Chondrocyte (in vitro differentiated cells): ENCODE results near the gene TRAPPC10. TPM values are rescaled to one million over a fixed set of nuclear protein-coding genes. Genes with fewer than 3 reads are reported as not detected.

ENCODE experiments used
- DNase-seq: peaks from one replicate; pipeline ENCODE4 v3.0.0; 2021; ENCODE audit warnings: mixed read lengths, low spot score
- H3K27ac Mint-ChIP-seq: one replicate; pipeline ENCODE4 v1.8.0; 2021; ENCODE audit warnings: mild to moderate bottlenecking, moderate library complexity, mixed read lengths; ENCODE audit not compliant: unreplicated experiment
- H3K27me3 Mint-ChIP-seq: 2 replicates; pipeline ENCODE4 v1.8.0; 2021; ENCODE audit warnings: low read depth, mixed read lengths
- H3K36me3 Mint-ChIP-seq: 2 replicates; pipeline ENCODE4 v1.8.0; 2021; ENCODE audit warnings: low read depth, mixed read lengths
- H3K4me1 Mint-ChIP-seq: 2 replicates; pipeline ENCODE4 v1.8.0; 2021; ENCODE audit warnings: low read depth, mild to moderate bottlenecking, mixed read lengths
- H3K4me3 Mint-ChIP-seq: one replicate; pipeline ENCODE4 v1.8.0; 2021; ENCODE audit warnings: mild to moderate bottlenecking, moderate library complexity, mixed read lengths; ENCODE audit not compliant: unreplicated experiment
- H3K9me3 Mint-ChIP-seq: 2 replicates; pipeline ENCODE4 v1.8.0; 2021; ENCODE audit warnings: low read depth, mixed read lengths
- total RNA-seq: library from RNA; stranded (reverse); gene quantifications from 3 replicates; pipeline ENCODE4 v1.2.1, GENCODE V29; 2021
- TF ChIP-seq, protein P1 (sequence below): fragments of 200-600 bp; sonication (generic); IDR thresholded peaks from 2 replicates; pipeline ENCODE4 v1.5.0; 2021; ENCODE audit warnings: antibody characterized with exemption, mild to moderate bottlenecking, moderate library complexity

TRAPPC10 gene
- total RNA-seq, 1 donor from 2014 or later: 31.0 TPM

DNA sequence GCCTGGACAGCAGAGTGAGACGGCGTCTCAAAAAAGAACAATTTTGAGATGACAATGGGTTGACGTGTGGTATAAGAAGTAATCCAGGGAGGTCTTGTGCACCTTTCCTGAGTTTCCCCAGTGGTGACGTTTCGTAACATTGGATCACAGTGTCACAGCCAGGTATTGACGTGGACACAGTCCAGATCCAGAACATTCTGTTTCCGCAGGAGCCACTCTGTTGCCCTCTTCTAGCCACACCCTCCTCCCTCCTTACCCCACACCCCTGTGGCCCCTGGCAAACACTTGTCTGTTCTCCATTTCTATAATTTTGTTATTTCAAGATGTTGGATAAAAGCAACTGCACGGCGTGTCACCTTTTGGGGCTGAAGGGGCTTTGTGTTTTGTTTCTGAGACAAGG is 6.5 kb upstream of the TRAPPC10 start:
- Mint-ChIP-seq H3K27ac (peak overlapping the region; percentile 97), H3K4me1 (peaks cover 52% of the 10 kb centered on the region), H3K27me3 (no peaks in the 10 kb centered on the region), H3K4me3 (no peak overlapping the region), H3K9me3 (peaks cover 5% of the 10 kb centered on the region), H3K36me3 (peaks cover 1% of the 10 kb centered on the region)
- TF ChIP-seq, protein P1, sequence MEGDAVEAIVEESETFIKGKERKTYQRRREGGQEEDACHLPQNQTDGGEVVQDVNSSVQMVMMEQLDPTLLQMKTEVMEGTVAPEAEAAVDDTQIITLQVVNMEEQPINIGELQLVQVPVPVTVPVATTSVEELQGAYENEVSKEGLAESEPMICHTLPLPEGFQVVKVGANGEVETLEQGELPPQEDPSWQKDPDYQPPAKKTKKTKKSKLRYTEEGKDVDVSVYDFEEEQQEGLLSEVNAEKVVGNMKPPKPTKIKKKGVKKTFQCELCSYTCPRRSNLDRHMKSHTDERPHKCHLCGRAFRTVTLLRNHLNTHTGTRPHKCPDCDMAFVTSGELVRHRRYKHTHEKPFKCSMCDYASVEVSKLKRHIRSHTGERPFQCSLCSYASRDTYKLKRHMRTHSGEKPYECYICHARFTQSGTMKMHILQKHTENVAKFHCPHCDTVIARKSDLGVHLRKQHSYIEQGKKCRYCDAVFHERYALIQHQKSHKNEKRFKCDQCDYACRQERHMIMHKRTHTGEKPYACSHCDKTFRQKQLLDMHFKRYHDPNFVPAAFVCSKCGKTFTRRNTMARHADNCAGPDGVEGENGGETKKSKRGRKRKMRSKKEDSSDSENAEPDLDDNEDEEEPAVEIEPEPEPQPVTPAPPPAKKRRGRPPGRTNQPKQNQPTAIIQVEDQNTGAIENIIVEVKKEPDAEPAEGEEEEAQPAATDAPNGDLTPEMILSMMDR: no peak
- no peak for DNase-seq

DNA sequence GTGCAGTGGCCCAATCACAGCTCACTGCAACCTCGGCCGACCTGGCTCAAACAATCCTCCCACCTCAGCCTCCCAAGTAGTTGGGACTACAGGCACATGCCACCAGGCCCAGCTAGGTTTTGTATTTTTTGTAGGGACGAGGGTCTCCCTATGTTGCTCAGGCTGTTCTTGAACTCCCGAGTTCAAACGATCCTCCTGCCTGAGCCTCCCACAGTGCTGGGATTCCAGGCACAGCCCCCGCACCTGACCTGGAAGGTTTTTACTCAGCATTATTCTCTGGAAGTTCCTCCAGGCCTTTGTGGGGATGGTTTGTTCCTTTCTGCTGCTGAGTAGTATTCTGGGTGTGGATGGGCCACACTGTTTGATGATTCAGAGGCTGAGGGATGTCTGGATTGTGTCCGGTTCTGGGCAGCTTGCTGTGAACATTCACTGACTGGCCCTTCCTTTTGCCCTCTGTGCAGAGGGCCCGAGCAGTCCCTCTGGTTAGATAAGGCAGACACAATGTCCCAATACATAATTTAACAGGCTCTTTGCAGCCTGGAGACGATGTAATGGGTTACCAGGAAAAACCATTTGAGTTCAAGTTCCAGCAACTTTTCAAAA is 6.0 kb upstream of the TRAPPC10 start:
- Mint-ChIP-seq H3K27me3 (no peaks in the 10 kb centered on the region), H3K9me3 (peaks cover 5% of the 10 kb centered on the region), H3K4me1 (peaks cover 56% of the 10 kb centered on the region), H3K27ac (peak overlapping the region; percentile 97), H3K36me3 (peaks cover 1% of the 10 kb centered on the region), H3K4me3 (peak overlapping the region; percentile 38)
- TF ChIP-seq, protein P1: no peak
- no peak for DNase-seq

DNA sequence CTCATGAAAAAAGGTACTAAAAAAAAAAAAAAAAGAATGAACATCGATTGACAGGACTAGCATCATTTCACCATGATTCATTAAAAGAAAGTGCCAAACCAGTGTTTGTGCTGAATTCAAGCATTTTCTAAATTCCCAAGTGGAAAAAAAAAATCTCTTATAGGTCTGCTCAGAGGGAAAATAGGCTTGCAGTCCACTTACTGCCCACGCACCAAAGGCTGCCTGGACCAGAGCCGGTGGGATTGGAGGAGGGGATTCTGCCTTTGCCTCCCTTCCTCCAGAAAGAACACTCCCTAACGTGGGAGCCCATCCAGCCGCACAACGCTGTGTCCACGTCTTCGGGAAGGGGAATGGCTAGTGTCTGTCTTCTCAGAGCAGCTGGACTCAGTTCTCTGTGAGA is 5.5 kb upstream of the TRAPPC10 start:
- Mint-ChIP-seq H3K36me3 (peaks cover 1% of the 10 kb centered on the region), H3K27ac (peak overlapping the region; percentile 97), H3K9me3 (peaks cover 5% of the 10 kb centered on the region), H3K27me3 (no peaks in the 10 kb centered on the region), H3K4me1 (peaks cover 58% of the 10 kb centered on the region), H3K4me3 (peak overlapping the region; percentile 41)
- TF ChIP-seq, protein P1: no peak
- DNase-seq: peak; percentile 82

GRCh38 chr21:44010429-44010828 is 1.7 kb upstream of the TRAPPC10 start:
- Mint-ChIP-seq H3K4me1 (peaks cover 76% of the 10 kb centered on the region), H3K27me3 (no peaks in the 10 kb centered on the region), H3K27ac (peak overlapping the region; percentile 88), H3K36me3 (peaks cover 1% of the 10 kb centered on the region), H3K4me3 (peak overlapping the region; percentile 20), H3K9me3 (peaks cover 5% of the 10 kb centered on the region)
- DNase-seq: peak; percentile 59
- TF ChIP-seq, protein P1: no peak

DNA sequence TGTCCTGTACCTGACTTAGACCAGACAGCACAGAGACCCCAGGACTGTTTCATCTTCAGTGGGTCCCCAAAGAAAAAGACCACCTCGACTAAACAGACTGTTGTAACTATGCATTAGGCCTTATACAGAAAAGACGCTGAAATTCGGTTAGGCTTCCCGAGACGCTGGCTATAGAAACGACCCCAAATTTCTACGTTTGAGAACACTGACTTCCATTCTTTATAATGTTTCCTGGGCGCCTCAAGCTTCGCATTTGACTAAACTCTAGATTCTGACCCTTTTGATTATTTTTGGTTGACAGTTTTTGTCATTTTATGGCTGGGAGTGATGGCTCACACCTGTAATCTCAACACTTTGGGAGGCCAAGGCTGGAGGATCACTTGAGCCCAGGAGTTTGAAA is 986 bp upstream of the TRAPPC10 start:
- no peaks in the 10 kb centered on the region for H3K27me3 Mint-ChIP-seq
- H3K4me3 Mint-ChIP-seq: peak overlapping the region; percentile 76
- peaks cover 5% of the 10 kb centered on the region for H3K9me3 Mint-ChIP-seq
- TF ChIP-seq, protein P1: no peak
- peaks cover 1% of the 10 kb centered on the region for H3K36me3 Mint-ChIP-seq
- peak overlapping the region; percentile 91 for H3K27ac Mint-ChIP-seq
- H3K4me1 Mint-ChIP-seq: peaks cover 76% of the 10 kb centered on the region
- DNase-seq: no peak
